Measurements from ENCODE around the gene GIGYF1. TPM values are rescaled to one million over a fixed set of nuclear protein-coding genes. Genes with fewer than 3 reads are reported as not detected.

GIGYF1 gene
- total and polyA plus RNA-seq, 2 of the 13 experiments (the other 11 are each of a cell fraction or from before 2014, with no cell fraction given): 7.6 to 16.1 TPM

DNA sequence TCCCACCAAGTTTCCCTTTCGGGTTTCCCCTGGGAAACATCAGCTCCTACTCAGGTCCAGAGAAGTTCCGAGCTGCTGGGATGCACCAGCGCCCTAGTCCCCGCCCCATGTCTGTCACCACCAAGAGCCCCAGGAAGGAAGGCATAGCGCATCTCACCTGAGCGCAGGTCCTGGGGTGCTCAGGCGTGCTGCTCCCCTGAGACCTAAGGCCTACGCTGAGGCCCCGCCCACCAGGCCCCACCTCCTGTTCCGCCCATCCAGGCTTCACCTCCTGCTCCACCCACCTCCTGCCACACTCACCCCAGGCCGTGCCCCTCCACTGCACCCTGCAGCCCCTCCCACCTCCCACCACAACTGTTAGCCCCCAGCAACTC is 51.5 kb downstream of the GIGYF1 start (continued):
- TF ChIP-seq ZNF253 (CRISPR knock-in tag; IDR thresholded peaks at IDR 0.05; ENCODE audit: borderline replicate concordance): no peak
- TF ChIP-seq TAF1 (CRISPR knock-in tag; IDR thresholded peaks at IDR 0.05): 0 out of 2 replicates have a peak, but pooled peaks have one; percentile 37
- TF ChIP-seq, protein P1, sequence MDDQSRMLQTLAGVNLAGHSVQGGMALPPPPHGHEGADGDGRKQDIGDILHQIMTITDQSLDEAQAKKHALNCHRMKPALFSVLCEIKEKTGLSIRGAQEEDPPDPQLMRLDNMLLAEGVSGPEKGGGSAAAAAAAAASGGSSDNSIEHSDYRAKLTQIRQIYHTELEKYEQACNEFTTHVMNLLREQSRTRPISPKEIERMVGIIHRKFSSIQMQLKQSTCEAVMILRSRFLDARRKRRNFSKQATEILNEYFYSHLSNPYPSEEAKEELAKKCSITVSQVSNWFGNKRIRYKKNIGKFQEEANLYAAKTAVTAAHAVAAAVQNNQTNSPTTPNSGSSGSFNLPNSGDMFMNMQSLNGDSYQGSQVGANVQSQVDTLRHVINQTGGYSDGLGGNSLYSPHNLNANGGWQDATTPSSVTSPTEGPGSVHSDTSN (CRISPR knock-in tag; IDR thresholded peaks at IDR 0.05; ENCODE audit: borderline replicate concordance): no peak
- TF ChIP-seq GTF3A (CRISPR knock-in tag; conservative IDR thresholded peaks at IDR 0.05): no peak
- 0 out of 2 replicates have a peak, but pooled peaks have one; percentile 17 for TF ChIP-seq ERF (CRISPR knock-in tag; IDR thresholded peaks at IDR 0.05)
- 0 out of 2 replicates have a peak, but pooled peaks have one; percentile 9 for TF ChIP-seq FOXO1 (CRISPR knock-in tag; IDR thresholded peaks at IDR 0.05)
- peak; percentile 26; the same call in 1 of the 2 replicates for TF ChIP-seq HDAC1 (CRISPR knock-in tag; IDR thresholded peaks at IDR 0.05)
- TF ChIP-seq KLF11 (CRISPR knock-in tag; IDR thresholded peaks at IDR 0.05): no peak
- TF ChIP-seq JUN (CRISPR knock-in tag; IDR thresholded peaks at IDR 0.05): no peak
- TF ChIP-seq, protein P2, sequence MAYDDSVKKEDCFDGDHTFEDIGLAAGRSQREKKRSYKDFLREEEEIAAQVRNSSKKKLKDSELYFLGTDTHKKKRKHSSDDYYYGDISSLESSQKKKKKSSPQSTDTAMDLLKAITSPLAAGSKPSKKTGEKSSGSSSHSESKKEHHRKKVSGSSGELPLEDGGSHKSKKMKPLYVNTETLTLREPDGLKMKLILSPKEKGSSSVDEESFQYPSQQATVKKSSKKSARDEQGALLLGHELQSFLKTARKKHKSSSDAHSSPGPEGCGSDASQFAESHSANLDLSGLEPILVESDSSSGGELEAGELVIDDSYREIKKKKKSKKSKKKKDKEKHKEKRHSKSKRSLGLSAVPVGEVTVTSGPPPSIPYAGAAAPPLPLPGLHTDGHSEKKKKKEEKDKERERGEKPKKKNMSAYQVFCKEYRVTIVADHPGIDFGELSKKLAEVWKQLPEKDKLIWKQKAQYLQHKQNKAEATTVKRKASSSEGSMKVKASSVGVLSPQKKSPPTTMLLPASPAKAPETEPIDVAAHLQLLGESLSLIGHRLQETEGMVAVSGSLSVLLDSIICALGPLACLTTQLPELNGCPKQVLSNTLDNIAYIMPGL (CRISPR knock-in tag; IDR thresholded peaks at IDR 0.05; ENCODE audit: borderline replicate concordance in 1 of 2, low read depth in 1 of 2): peak in 1 of 2 experiments; percentile 57; a peak in 1 of 4 replicates
- TF ChIP-seq POLR2G (IDR thresholded peaks at IDR 0.05; ENCODE audit: low read depth, low read length): peak; percentile 47; the same call in 1 of the 2 replicates
- TF ChIP-seq, protein P3, sequence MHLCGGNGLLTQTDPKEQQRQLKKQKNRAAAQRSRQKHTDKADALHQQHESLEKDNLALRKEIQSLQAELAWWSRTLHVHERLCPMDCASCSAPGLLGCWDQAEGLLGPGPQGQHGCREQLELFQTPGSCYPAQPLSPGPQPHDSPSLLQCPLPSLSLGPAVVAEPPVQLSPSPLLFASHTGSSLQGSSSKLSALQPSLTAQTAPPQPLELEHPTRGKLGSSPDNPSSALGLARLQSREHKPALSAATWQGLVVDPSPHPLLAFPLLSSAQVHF (CRISPR knock-in tag; IDR thresholded peaks at IDR 0.05): no peak
- TF ChIP-seq SALL1 (CRISPR knock-in tag; IDR thresholded peaks at IDR 0.05): peak; percentile 28; the same call in 1 of the 2 replicates
- no peak for TF ChIP-seq MAFG (CRISPR knock-in tag; IDR thresholded peaks at IDR 0.05)
- no peak for TF ChIP-seq AKAP8 (CRISPR knock-in tag; IDR thresholded peaks at IDR 0.05)
- peak; percentile 31; the same call in 1 of the 2 replicates for TF ChIP-seq RARA (CRISPR knock-in tag; IDR thresholded peaks at IDR 0.05)
- TF ChIP-seq TBX3 (IDR thresholded peaks at IDR 0.05; ENCODE audit: borderline replicate concordance): no peak
- TF ChIP-seq ZKSCAN5 (CRISPR knock-in tag; IDR thresholded peaks at IDR 0.05): no peak
- TF ChIP-seq ATM (IDR thresholded peaks at IDR 0.05; ENCODE audit: borderline replicate concordance): no peak
- TF ChIP-seq AHR (CRISPR knock-in tag; IDR thresholded peaks at IDR 0.05): no peak
- TF ChIP-seq ISL2 (CRISPR knock-in tag; IDR thresholded peaks at IDR 0.05): peak; percentile 33; the same call in 1 of the 2 replicates
- 0 out of 2 replicates have a peak, but pooled peaks have one; percentile 68 for TF ChIP-seq KLF12 (CRISPR knock-in tag; IDR thresholded peaks at IDR 0.05; ENCODE audit: borderline replicate concordance)
- no peak for TF ChIP-seq ZNF350 (CRISPR knock-in tag; IDR thresholded peaks at IDR 0.05; ENCODE audit: borderline replicate concordance, low read depth)
- TF ChIP-seq, protein P4, sequence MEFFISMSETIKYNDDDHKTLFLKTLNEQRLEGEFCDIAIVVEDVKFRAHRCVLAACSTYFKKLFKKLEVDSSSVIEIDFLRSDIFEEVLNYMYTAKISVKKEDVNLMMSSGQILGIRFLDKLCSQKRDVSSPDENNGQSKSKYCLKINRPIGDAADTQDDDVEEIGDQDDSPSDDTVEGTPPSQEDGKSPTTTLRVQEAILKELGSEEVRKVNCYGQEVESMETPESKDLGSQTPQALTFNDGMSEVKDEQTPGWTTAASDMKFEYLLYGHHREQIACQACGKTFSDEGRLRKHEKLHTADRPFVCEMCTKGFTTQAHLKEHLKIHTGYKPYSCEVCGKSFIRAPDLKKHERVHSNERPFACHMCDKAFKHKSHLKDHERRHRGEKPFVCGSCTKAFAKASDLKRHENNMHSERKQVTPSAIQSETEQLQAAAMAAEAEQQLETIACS (CRISPR knock-in tag; IDR thresholded peaks at IDR 0.05): no peak
- 0 out of 2 replicates have a peak, but pooled peaks have one; percentile 17 for TF ChIP-seq MIXL1 (CRISPR knock-in tag; IDR thresholded peaks at IDR 0.05)
- TF ChIP-seq, protein P5, sequence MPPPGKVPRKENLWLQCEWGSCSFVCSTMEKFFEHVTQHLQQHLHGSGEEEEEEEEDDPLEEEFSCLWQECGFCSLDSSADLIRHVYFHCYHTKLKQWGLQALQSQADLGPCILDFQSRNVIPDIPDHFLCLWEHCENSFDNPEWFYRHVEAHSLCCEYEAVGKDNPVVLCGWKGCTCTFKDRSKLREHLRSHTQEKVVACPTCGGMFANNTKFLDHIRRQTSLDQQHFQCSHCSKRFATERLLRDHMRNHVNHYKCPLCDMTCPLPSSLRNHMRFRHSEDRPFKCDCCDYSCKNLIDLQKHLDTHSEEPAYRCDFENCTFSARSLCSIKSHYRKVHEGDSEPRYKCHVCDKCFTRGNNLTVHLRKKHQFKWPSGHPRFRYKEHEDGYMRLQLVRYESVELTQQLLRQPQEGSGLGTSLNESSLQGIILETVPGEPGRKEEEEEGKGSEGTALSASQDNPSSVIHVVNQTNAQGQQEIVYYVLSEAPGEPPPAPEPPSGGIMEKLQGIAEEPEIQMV (CRISPR knock-in tag; IDR thresholded peaks at IDR 0.05; ENCODE audit: low read depth): no peak

Measured in HepG2 (cell line).